DND-41 (cell line): ENCODE measurements around the gene DOCK6.
"Not testable (repeated sequence)": the region's sequence is repeated elsewhere in the genome, so short reads cannot be mapped to it uniquely, and the experiment has no call there.

Experiments
- ATAC-seq: fragments of 200-7000 bp; cut with Tn5 transposase; 3 replicates; pipeline ENCODE4 v1.9.1; 2021; ENCODE audit warnings: low read depth; ENCODE audit not compliant: insufficient read depth
- DNase-seq: peaks from one replicate; pipeline ENCODE4 v3.0.0-alpha.2; 2020
- H2AFZ ChIP-seq: 2 replicates; pipeline ENCODE4 v1.6.0; 2012; ENCODE audit warnings: low read depth, low read length
- H3K27ac ChIP-seq: 2 replicates; pipeline ENCODE4 v1.5.1; 2012; ENCODE audit warnings: low read length, inconsistent platforms
- H3K27me3 ChIP-seq: fragments of 200-600 bp; sonication (generic); 2 replicates; pipeline ENCODE4 v1.6.0; 2012; ENCODE audit warnings: low read length, mild to moderate bottlenecking, inconsistent platforms; ENCODE audit not compliant: insufficient read depth, poor library complexity
- H3K36me3 ChIP-seq: 2 replicates; pipeline ENCODE4 v1.5.1; 2012; ENCODE audit warnings: low read length, inconsistent platforms; ENCODE audit not compliant: insufficient read depth
- H3K4me1 ChIP-seq: 2 replicates; pipeline ENCODE4 v1.5.1; 2012; ENCODE audit warnings: mild to moderate bottlenecking, low read length; ENCODE audit not compliant: insufficient read depth
- H3K4me2 ChIP-seq: 2 replicates; pipeline ENCODE4 v1.6.0; 2012; ENCODE audit warnings: mild to moderate bottlenecking, moderate library complexity, low read length, inconsistent platforms; ENCODE audit not compliant: insufficient read depth
- H3K4me3 ChIP-seq, 2 experiments: fragments of 200-600 bp in 1 of 2; shearing (Covaris generic) in 1 of 2; 2 replicates each; pipeline ENCODE4 v1.5.1; 2012 to 2016; ENCODE audit warnings: inconsistent platforms in 2 of 2, low read length in 2 of 2, mild to moderate bottlenecking in 2 of 2, low read depth in 1 of 2, moderate library complexity in 1 of 2
- H3K79me2 ChIP-seq: 2 replicates; pipeline ENCODE4 v1.6.0; 2012; ENCODE audit warnings: low read length, inconsistent platforms; ENCODE audit not compliant: insufficient read depth
- H3K9ac ChIP-seq: 2 replicates; pipeline ENCODE4 v1.6.0; 2012; ENCODE audit warnings: low read depth, mild to moderate bottlenecking, inconsistent platforms, low read length, moderate library complexity
- H3K9me3 ChIP-seq: 2 replicates; pipeline ENCODE4 v1.5.1; 2012; ENCODE audit warnings: low read length, moderate library complexity, mild to moderate bottlenecking, inconsistent platforms; ENCODE audit not compliant: insufficient read depth, severe bottlenecking
- H4K20me1 ChIP-seq: 2 replicates; pipeline ENCODE4 v1.6.0; 2012; ENCODE audit warnings: low read length; ENCODE audit not compliant: insufficient read depth
- CTCF ChIP-seq: IDR thresholded peaks from 2 replicates; pipeline ENCODE4 v1.5.1; 2012; ENCODE audit warnings: borderline replicate concordance, low read length, moderate library complexity, mild to moderate bottlenecking; ENCODE audit not compliant: poor library complexity, severe bottlenecking; ENCODE audit errors: extremely low read depth
- EZH2 ChIP-seq: IDR thresholded peaks from 3 replicates; pipeline ENCODE4 v1.6.1; 2012; ENCODE audit warnings: borderline replicate concordance, low read depth, mild to moderate bottlenecking, moderate library complexity, low read length, inconsistent platforms; ENCODE audit not compliant: severe bottlenecking

The DOCK6 gene

GRCh38 chr19:11182994-11183393 is 79.3 kb downstream of the DOCK6 start:
- no peak overlapping the region for H2AFZ ChIP-seq
- H3K27ac ChIP-seq, result no peak overlapping the region
- no peaks in the 10 kb centered on the region for H3K9me3 ChIP-seq
- H3K27me3 ChIP-seq, result no peaks in the 10 kb centered on the region
- H3K4me1 ChIP-seq, result no peaks in the 10 kb centered on the region
- no peak overlapping the region for H3K4me3 ChIP-seq
- H3K79me2 ChIP-seq, result no peaks in the 10 kb centered on the region
- ATAC-seq (no peak), DNase-seq (no peak)
- H3K4me2 ChIP-seq, result no peak overlapping the region
- TF ChIP-seq EZH2, result no peak
- TF ChIP-seq CTCF, result no peak
- no peaks in the 10 kb centered on the region for H4K20me1 ChIP-seq
- H3K36me3 ChIP-seq, result no peaks in the 10 kb centered on the region
- no peak overlapping the region for H3K9ac ChIP-seq

GRCh38 chr19:11181488-11181887 is 80.8 kb downstream of the DOCK6 start:
- H3K9me3 ChIP-seq, result no peaks in the 10 kb centered on the region
- H3K4me1 ChIP-seq, result no peaks in the 10 kb centered on the region
- no peak overlapping the region for H3K27ac ChIP-seq
- H3K27me3 ChIP-seq, result no peaks in the 10 kb centered on the region
- no peak overlapping the region for H3K4me2 ChIP-seq
- no peak overlapping the region for H3K4me3 ChIP-seq
- no peak overlapping the region for H3K9ac ChIP-seq
- DNase-seq (no peak), ATAC-seq (no peak)
- H4K20me1 ChIP-seq, result no peaks in the 10 kb centered on the region
- H3K79me2 ChIP-seq, result no peaks in the 10 kb centered on the region
- H2AFZ ChIP-seq, result no peak overlapping the region
- no peak for TF ChIP-seq CTCF
- TF ChIP-seq EZH2, result no peak
- no peaks in the 10 kb centered on the region for H3K36me3 ChIP-seq

GRCh38 chr19:11180975-11181374 is 81.3 kb downstream of the DOCK6 start:
- H3K36me3 ChIP-seq, ATAC-seq, H3K9me3 ChIP-seq, H3K9ac ChIP-seq, H2AFZ ChIP-seq, H3K4me1 ChIP-seq, H3K4me2 ChIP-seq, H3K27ac ChIP-seq, DNase-seq, H4K20me1 ChIP-seq, H3K79me2 ChIP-seq, H3K27me3 ChIP-seq, H3K4me3 ChIP-seq: not testable (repeated sequence)

- Histone ChIP-seq H4K20me1 (no peaks in the 10 kb centered on the region), H3K4me2 (no peak overlapping the region)
These were observed 82.0 kb downstream of the DOCK6 start for GRCh38 chr19:11180346-11180745.

More at GRCh38 chr19:11180346-11180745, 82.0 kb downstream of the DOCK6 start:
- no peak overlapping the region for H3K27ac ChIP-seq
- DNase-seq, result no peak
- H2AFZ ChIP-seq, result no peak overlapping the region
- no peak for TF ChIP-seq CTCF
- no peak for TF ChIP-seq EZH2
- no peak overlapping the region for H3K9ac ChIP-seq
- H3K4me3 ChIP-seq, result no peak overlapping the region
- H3K9me3 ChIP-seq, result no peaks in the 10 kb centered on the region
- no peaks in the 10 kb centered on the region for H3K79me2 ChIP-seq
- H3K36me3 ChIP-seq, result no peaks in the 10 kb centered on the region
- no peaks in the 10 kb centered on the region for H3K27me3 ChIP-seq
- H3K4me1 ChIP-seq, result no peaks in the 10 kb centered on the region
- ATAC-seq, result no peak
